IMR-90 (cell line): ENCODE data around the gene BRDT. TPM values are rescaled to one million over a fixed set of nuclear protein-coding genes. Genes with fewer than 3 reads are reported as not detected.

Experiments used
- ATAC-seq: fragments of 200-7000 bp; cut with Tn5 transposase; 2 replicates; pipeline ENCODE4 v1.9.1; 2020; ENCODE audit warnings: low read depth, mild to moderate bottlenecking, moderate library complexity
- BruUV-seq: library from RNA; stranded (reverse); fragments of 400-500 nt; replicated peaks from 2 replicates; lab custom pipeline; 2021; lab: Mats Ljungman, UMichigan
- CTCF ChIA-PET: fragments of 300-600 bp; formaldehyde crosslinking; extraction: SDS; loops from one replicate; lab custom pipeline; 2021; ENCODE audit warnings: antibody characterized with exemption; lab: Yijun Ruan, JAX
- POLR2A ChIA-PET: fragments of 300-600 bp; sonication (Branson Sonifier 250); formaldehyde crosslinking; loops from one replicate; lab custom pipeline; 2022; ENCODE audit warnings: antibody characterized with exemption; ENCODE audit not compliant: unreplicated experiment; lab: Charles Lee
- DNase-seq: peaks from one replicate; pipeline ENCODE4 v3.0.0; 2013
- H2AFZ ChIP-seq: replicated peaks from 2 replicates; pipeline ENCODE3; 2013; ENCODE audit warnings: low read length, mild to moderate bottlenecking; ENCODE audit not compliant: poor library complexity
- H2AK5ac ChIP-seq: 2 replicates; pipeline ENCODE4 v1.6.1; 2013; ENCODE audit warnings: low read depth, low read length, inconsistent platforms
- H2AK9ac ChIP-seq: replicated peaks from 2 replicates; pipeline ENCODE3; 2013; ENCODE audit warnings: mild to moderate bottlenecking, low read depth, low read length, moderate library complexity; ENCODE audit not compliant: poor library complexity
- H2BK120ac ChIP-seq: 2 replicates; pipeline ENCODE4 v1.6.1; 2013; ENCODE audit warnings: low read depth, low read length, inconsistent platforms
- H2BK15ac ChIP-seq: 3 replicates; pipeline ENCODE4 v1.6.1; 2013; ENCODE audit warnings: low read depth, low read length, inconsistent platforms
- H2BK20ac ChIP-seq: 2 replicates; pipeline ENCODE4 v1.6.1; 2013; ENCODE audit warnings: low read depth, mild to moderate bottlenecking, inconsistent platforms, low read length, moderate library complexity
- H2BK5ac ChIP-seq: 2 replicates; pipeline ENCODE4 v1.6.1; 2013; ENCODE audit warnings: mild to moderate bottlenecking, low read depth, low read length, inconsistent platforms; ENCODE audit not compliant: poor library complexity, severe bottlenecking
- H3K14ac ChIP-seq: replicated peaks from 2 replicates; pipeline ENCODE4 v1.6.1; 2013; ENCODE audit warnings: low read depth, low read length, inconsistent platforms
- H3K18ac ChIP-seq: 2 replicates; pipeline ENCODE4 v1.6.1; 2013; ENCODE audit warnings: low read depth, low read length, control low read depth
- H3K23ac ChIP-seq: 2 replicates; pipeline ENCODE4 v1.6.1; 2013; ENCODE audit warnings: low read depth, low read length, inconsistent platforms
- H3K27ac ChIP-seq: 2 replicates; pipeline ENCODE4 v1.5.1; 2013; ENCODE audit warnings: mild to moderate bottlenecking, control low read depth, low read length; ENCODE audit not compliant: insufficient read depth
- H3K27me3 ChIP-seq: 2 replicates; pipeline ENCODE4 v1.6.1; 2013; ENCODE audit warnings: low read length; ENCODE audit not compliant: control insufficient read depth, insufficient read depth
- H3K36me3 ChIP-seq: 2 replicates; pipeline ENCODE4 v1.6.1; 2013; ENCODE audit warnings: low read length, mixed read lengths; ENCODE audit not compliant: control insufficient read depth, insufficient read depth
- H3K4ac ChIP-seq: 2 replicates; pipeline ENCODE4 v1.6.1; 2013; ENCODE audit warnings: low read depth, low read length, inconsistent platforms
- H3K4me1 ChIP-seq: 2 replicates; pipeline ENCODE4 v1.6.1; 2013; ENCODE audit warnings: low read length, mixed read lengths; ENCODE audit not compliant: control insufficient read depth, insufficient read depth
- H3K4me2 ChIP-seq: 2 replicates; pipeline ENCODE4 v1.6.1; 2013; ENCODE audit warnings: low read depth, mild to moderate bottlenecking, control low read depth, low read length, moderate library complexity
- H3K4me3 ChIP-seq: 2 replicates; pipeline ENCODE4 v1.5.1; 2013; ENCODE audit warnings: low read depth, mild to moderate bottlenecking, control low read depth, low read length, moderate library complexity; ENCODE audit not compliant: insufficient read depth
- H3K56ac ChIP-seq: 2 replicates; pipeline ENCODE4 v1.6.1; 2013; ENCODE audit warnings: low read length, inconsistent platforms; ENCODE audit not compliant: insufficient read depth; ENCODE audit errors: extremely low read depth
- H3K79me1 ChIP-seq, 2 experiments: 2 replicates each; pipeline ENCODE4 v1.6.1; 2013; ENCODE audit warnings: low read length in 2 of 2, inconsistent platforms in 1 of 2, low read depth in 1 of 2
- H3K9ac ChIP-seq: 2 replicates; pipeline ENCODE4 v1.6.1; 2013; ENCODE audit warnings: low read depth, low read length, control low read depth
- H3K9me1 ChIP-seq: 2 replicates; pipeline ENCODE4 v1.6.1; 2013; ENCODE audit warnings: low read length, inconsistent platforms; ENCODE audit not compliant: insufficient read depth
- H3K9me3 ChIP-seq: 2 replicates; pipeline ENCODE4 v1.6.1; 2013; ENCODE audit warnings: low read length; ENCODE audit not compliant: control insufficient read depth, insufficient read depth
- H4K20me1 ChIP-seq: 2 replicates; pipeline ENCODE4 v1.6.1; 2013; ENCODE audit warnings: low read length, inconsistent platforms; ENCODE audit not compliant: insufficient read depth
- H4K5ac ChIP-seq: 2 replicates; pipeline ENCODE4 v1.6.1; 2013; ENCODE audit warnings: mild to moderate bottlenecking, low read depth, low read length, control low read depth
- H4K8ac ChIP-seq, 2 experiments: 2 replicates each; pipeline ENCODE4 v1.6.1; 2013; ENCODE audit warnings: low read depth in 2 of 2, low read length in 2 of 2, control low read depth in 1 of 2, inconsistent platforms in 1 of 2
- H4K91ac ChIP-seq: 2 replicates; pipeline ENCODE4 v1.6.1; 2013; ENCODE audit warnings: low read depth, low read length, inconsistent platforms; ENCODE audit not compliant: insufficient read depth
- BHLHE40 ChIP-seq: fragments of 150-350 bp; IDR thresholded peaks from 2 replicates; pipeline ENCODE4 v1.6.1; 2016; ENCODE audit warnings: mild to moderate bottlenecking, low read depth, low read length
- CEBPB ChIP-seq: IDR thresholded peaks from 2 replicates; pipeline ENCODE4 v1.6.1; 2012; ENCODE audit warnings: low read depth, low read length, improper control_type of control experiment
- CHD1 ChIP-seq: IDR thresholded peaks from 2 replicates; pipeline ENCODE4 v1.6.1; 2012; ENCODE audit warnings: low read depth, low read length, improper control_type of control experiment
- CTCF ChIP-seq: conservative IDR thresholded peaks from 2 replicates; pipeline ENCODE4 v1.5.1; 2012; ENCODE audit warnings: mild to moderate bottlenecking, low read depth, low read length, improper control_type of control experiment
- FOS ChIP-seq: fragments of 150-350 bp; IDR thresholded peaks from 2 replicates; pipeline ENCODE4 v1.6.1; 2016; ENCODE audit warnings: low read depth, low read length
- MAFK ChIP-seq: IDR thresholded peaks from 2 replicates; pipeline ENCODE4 v1.6.1; 2012; ENCODE audit warnings: low read depth, low read length, improper control_type of control experiment
- MAZ ChIP-seq: IDR thresholded peaks from 2 replicates; pipeline ENCODE4 v1.6.1; 2012; ENCODE audit warnings: low read depth, mild to moderate bottlenecking, low read length, improper control_type of control experiment, moderate library complexity, borderline replicate concordance
- MXI1 ChIP-seq: IDR thresholded peaks from 2 replicates; pipeline ENCODE4 v1.6.1; 2012; ENCODE audit warnings: low read depth, mild to moderate bottlenecking, low read length, moderate library complexity, borderline replicate concordance
- NFE2L2 ChIP-seq: fragments of 150-350 bp; IDR thresholded peaks from 2 replicates; pipeline ENCODE4 v1.6.1; 2016; ENCODE audit warnings: low read depth, mild to moderate bottlenecking, low read length
- POLR2A ChIP-seq: IDR thresholded peaks from 2 replicates; pipeline ENCODE4 v1.6.1; 2012; ENCODE audit warnings: mild to moderate bottlenecking, low read depth, low read length
- RAD21 ChIP-seq: IDR thresholded peaks from 2 replicates; pipeline ENCODE4 v1.6.1; 2012; ENCODE audit warnings: low read length, improper control_type of control experiment
- RCOR1 ChIP-seq: IDR thresholded peaks from 2 replicates; pipeline ENCODE4 v1.6.1; 2012; ENCODE audit warnings: mild to moderate bottlenecking, low read length, improper control_type of control experiment; ENCODE audit not compliant: insufficient replicate concordance
- RFX5 ChIP-seq: IDR thresholded peaks from 2 replicates; pipeline ENCODE4 v1.8.0; 2012; ENCODE audit warnings: low read depth, mild to moderate bottlenecking, low read length, moderate library complexity
- SMC3 ChIP-seq: fragments of 150-350 bp; IDR thresholded peaks from 2 replicates; pipeline ENCODE4 v1.6.1; 2016; ENCODE audit warnings: low read depth, mild to moderate bottlenecking, antibody characterized with exemption, low read length, moderate library complexity
- USF2 ChIP-seq: fragments of 150-350 bp; IDR thresholded peaks from 2 replicates; pipeline ENCODE4 v1.6.1; 2017; ENCODE audit warnings: mild to moderate bottlenecking, antibody characterized with exemption, low read length, low read depth
- WGBS, 2 experiments: methylation state at CpG; one replicate each; pipeline versions ENCODE4 v1.1.5 to v1.1.7; 2013; ENCODE audit warnings: missing lambda C conversion rate in 2 of 2; ENCODE audit not compliant: insufficient read length in 1 of 2; ENCODE audit errors: extremely low coverage in 2 of 2; 5-methylcytosine and 5-hydroxymethylcytosine counted together
- dilution Hi-C: fragments of 300-500 bp; cut with HindIII; formaldehyde crosslinking; loops from one replicate; pipeline ENCODE4 v1.14.3; 2018; ENCODE audit warnings: low sequenced_read_pairs; ENCODE audit not compliant: unreplicated experiment
- in situ Hi-C: fragments of 300-500 bp; cut with MboI; formaldehyde crosslinking; loops from 3 replicates; pipeline ENCODE4 v1.14.3; 2019; ENCODE audit warnings: low sequenced_read_pairs, inconsistent platforms, mixed read lengths
- intact Hi-C: fragments of 100-400 bp; cut with micrococcal nuclease; formaldehyde crosslinking; loops from 2 replicates; pipeline ENCODE4 v1.10.0; 2022
- polyA plus RNA-seq, 3 experiments: library from polyadenylated mRNA; depleted of rRNA; stranded (reverse); fragments of >200 nt; gene quantifications; 2 replicates each; pipeline ENCODE4 v1.2.3, GENCODE V29; 2012; ENCODE audit warnings: low replicate concordance in 1 of 3
- total RNA-seq: library from RNA; depleted of rRNA; stranded (reverse); fragments of >200 nt; gene quantifications from 2 replicates; pipeline ENCODE4 v1.2.3, GENCODE V29; 2012
- TF ChIP-seq, protein P1 (sequence below): fragments of 150-350 bp; IDR thresholded peaks from 2 replicates; pipeline ENCODE4 v1.6.1; 2016; ENCODE audit warnings: low read depth, mild to moderate bottlenecking, low read length, moderate library complexity, borderline replicate concordance

Gene BRDT
- total and polyA plus RNA-seq, 2 of the 4 experiments (the other 2 are of a cell fraction), result not detected

GRCh38 chr1:91928026-91928425, 21.2 kb upstream of the BRDT start:
- CTCF ChIA-PET, result interaction anchor here (0.8 to 4.4 kb wide), 2 partner anchors 398 to 415 kb away, joined by 4 to 30 read pairs; no protein-coding TSS in a partner anchor
- Histone ChIP-seq H3K18ac (no peak overlapping the region), H3K9me3 (no peaks in the 10 kb centered on the region), H3K36me3 (no peaks in the 10 kb centered on the region), H2BK15ac (peak overlapping the region; percentile 60; the same call in 1 of the 3 replicates), H3K4me1 (peaks cover 4% of the 10 kb centered on the region), H3K9me1 (no peaks in the 10 kb centered on the region), H2BK5ac (no peak overlapping the region), H2BK120ac (no peak overlapping the region), H3K27me3 (no peaks in the 10 kb centered on the region), H3K56ac (no peak overlapping the region), H3K4me3 (no peak overlapping the region), H3K23ac (no peak overlapping the region), H2AK9ac (no peak overlapping the region), H4K8ac (no peak overlapping the region), H3K27ac (no peak overlapping the region), H3K14ac (no peak overlapping the region), H3K9ac (no peak overlapping the region), H2AK5ac (no peak overlapping the region), H2AFZ (peak overlapping the region; percentile 48), H3K79me1 (no peaks in the 10 kb centered on the region), H3K4ac (no peak overlapping the region), H4K20me1 (no peaks in the 10 kb centered on the region), H4K91ac (no peak overlapping the region), H4K5ac (no peak overlapping the region), H2BK20ac (no peak overlapping the region), H3K4me2 (no peak overlapping the region)
- no peak for ATAC-seq
- no TSS peak for BruUV-seq
- POLR2A ChIA-PET, result interaction anchor here (0.5 kb wide), 1 partner anchor 146 kb away, joined by 4 read pairs; no protein-coding TSS in a partner anchor
- intact Hi-C loops, result loop anchor here (2.0 to 5.0 kb wide), 2 partner anchors 81 to 525 kb away; no protein-coding TSS in a partner anchor
- dilution Hi-C loops, result no loop called here
- WGBS, 2 experiments, result 63% methylated on average over 2 of the region's 2 CpGs; no CpG with 5 or more reads in 1 of the 2 experiments
- in situ Hi-C loops, result loop anchor here (5.0 to 10.0 kb wide), 2 partner anchors 416 to 643 kb away; no protein-coding TSS in a partner anchor
- no peak for DNase-seq
- TF ChIP-seq CHD1, result no peak
- no peak for TF ChIP-seq MAZ
- no peak for TF ChIP-seq POLR2A
- TF ChIP-seq RCOR1, result no peak
- TF ChIP-seq, protein P1, sequence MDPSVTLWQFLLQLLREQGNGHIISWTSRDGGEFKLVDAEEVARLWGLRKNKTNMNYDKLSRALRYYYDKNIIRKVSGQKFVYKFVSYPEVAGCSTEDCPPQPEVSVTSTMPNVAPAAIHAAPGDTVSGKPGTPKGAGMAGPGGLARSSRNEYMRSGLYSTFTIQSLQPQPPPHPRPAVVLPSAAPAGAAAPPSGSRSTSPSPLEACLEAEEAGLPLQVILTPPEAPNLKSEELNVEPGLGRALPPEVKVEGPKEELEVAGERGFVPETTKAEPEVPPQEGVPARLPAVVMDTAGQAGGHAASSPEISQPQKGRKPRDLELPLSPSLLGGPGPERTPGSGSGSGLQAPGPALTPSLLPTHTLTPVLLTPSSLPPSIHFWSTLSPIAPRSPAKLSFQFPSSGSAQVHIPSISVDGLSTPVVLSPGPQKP, result no peak
- no peak for TF ChIP-seq BHLHE40
- no peak for TF ChIP-seq CTCF
- TF ChIP-seq SMC3, result no peak
- TF ChIP-seq NFE2L2, result no peak
- no peak for TF ChIP-seq RAD21
- TF ChIP-seq RFX5, result no peak
- no peak for TF ChIP-seq FOS
- TF ChIP-seq MAFK, result no peak
- no peak for TF ChIP-seq USF2
- no peak for TF ChIP-seq CEBPB
- no peak for TF ChIP-seq MXI1
